ENCODE results near the gene NIM1K. TPM values are rescaled to one million over a fixed set of nuclear protein-coding genes. Genes with fewer than 3 reads are reported as not detected.

The NIM1K gene
- total and polyA plus RNA-seq, 10 of the 15 experiments (the other 5 are each of a cell fraction or from before 2014, with no cell fraction given): 0.27 to 1.7 (median 0.66) TPM

- TF ChIP-seq RFX5 (IDR thresholded peaks at IDR 0.05; ENCODE audit: low read depth, low read length) (peak; percentile 84), NFYB (IDR thresholded peaks at IDR 0.05; ENCODE audit: insufficient read depth, low read depth, low read length) (peak; percentile 99), USF2 (IDR thresholded peaks at IDR 0.05; ENCODE audit: borderline replicate concordance, low read depth, low read length) (no peak; the same call in 1 of the 2 replicates), GABPA (IDR thresholded peaks at IDR 0.05; ENCODE audit: low read depth) (peak; percentile 59; the same call in 1 of the 2 replicates), TBL1XR1 (IDR thresholded peaks at IDR 0.05; ENCODE audit: low read depth, low read length) (no peak), POLR2AphosphoS2 (IDR thresholded peaks at IDR 0.05; ENCODE audit: low read depth, low read length) (peak; percentile 92), SREBF2 (IDR thresholded peaks at IDR 0.05; ENCODE audit: low read length) (peak; percentile 88), BCL3 (IDR thresholded peaks at IDR 0.05; ENCODE audit: borderline replicate concordance, insufficient read depth, low read depth, low read length, poor library complexity, severe bottlenecking) (no peak), GATAD2B (conservative IDR thresholded peaks at IDR 0.05; ENCODE audit: low read depth) (peak; percentile 92), PBX3 (IDR thresholded peaks at IDR 0.05; ENCODE audit: insufficient replicate concordance, low read depth, low read length) (peak; percentile 96), NBN (IDR thresholded peaks at IDR 0.05) (peak; percentile 92), SUPT20H (IDR thresholded peaks at IDR 0.05; ENCODE audit: borderline replicate concordance, control insufficient read depth, low read depth, low read length) (no peak), TCF3 (IDR thresholded peaks at IDR 0.05; ENCODE audit: borderline replicate concordance, insufficient read depth, low read depth, low read length) (peak; percentile 70; the same call in 1 of the 2 replicates), FOXK2 (IDR thresholded peaks at IDR 0.05) (no peak), BCL11A (IDR thresholded peaks at IDR 0.05; ENCODE audit: low read depth, low read length) (no peak), NR2F1 (conservative IDR thresholded peaks at IDR 0.05) (peak; percentile 85), SRF (IDR thresholded peaks at IDR 0.05; ENCODE audit: low read depth in 2 of 2, low read length in 2 of 2) (0 out of 4 replicates have a peak, but pooled peaks of 1 of the 2 experiments have one; percentile 40), POU2F2 (IDR thresholded peaks at IDR 0.05; ENCODE audit: borderline replicate concordance, low read depth, low read length) (peak; percentile 87; the same call in 1 of the 3 replicates), TAF1 (IDR thresholded peaks at IDR 0.05; ENCODE audit: borderline replicate concordance, low read depth, low read length) (peak; percentile 79), SREBF1 (IDR thresholded peaks at IDR 0.05; ENCODE audit: low read length) (peak; percentile 75; the same call in 1 of the 2 replicates), FOS (IDR thresholded peaks at IDR 0.05; ENCODE audit: borderline replicate concordance, extremely low read depth, insufficient read length) (peak; percentile 99), ZNF24 (IDR thresholded peaks at IDR 0.05) (no peak), SIN3A (IDR thresholded peaks at IDR 0.05; ENCODE audit: low read depth, low read length) (peak; percentile 73; the same call in 1 of the 2 replicates), YY1 (IDR thresholded peaks at IDR 0.05; ENCODE audit: low read depth, low read length) (peak; percentile 61)
- TF ChIP-seq, protein P1, sequence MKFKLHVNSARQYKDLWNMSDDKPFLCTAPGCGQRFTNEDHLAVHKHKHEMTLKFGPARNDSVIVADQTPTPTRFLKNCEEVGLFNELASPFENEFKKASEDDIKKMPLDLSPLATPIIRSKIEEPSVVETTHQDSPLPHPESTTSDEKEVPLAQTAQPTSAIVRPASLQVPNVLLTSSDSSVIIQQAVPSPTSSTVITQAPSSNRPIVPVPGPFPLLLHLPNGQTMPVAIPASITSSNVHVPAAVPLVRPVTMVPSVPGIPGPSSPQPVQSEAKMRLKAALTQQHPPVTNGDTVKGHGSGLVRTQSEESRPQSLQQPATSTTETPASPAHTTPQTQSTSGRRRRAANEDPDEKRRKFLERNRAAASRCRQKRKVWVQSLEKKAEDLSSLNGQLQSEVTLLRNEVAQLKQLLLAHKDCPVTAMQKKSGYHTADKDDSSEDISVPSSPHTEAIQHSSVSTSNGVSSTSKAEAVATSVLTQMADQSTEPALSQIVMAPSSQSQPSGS (IDR thresholded peaks at IDR 0.05; ENCODE audit: low read length): no peak; the same call in 1 of the 2 replicates
- TF ChIP-seq, protein P2, sequence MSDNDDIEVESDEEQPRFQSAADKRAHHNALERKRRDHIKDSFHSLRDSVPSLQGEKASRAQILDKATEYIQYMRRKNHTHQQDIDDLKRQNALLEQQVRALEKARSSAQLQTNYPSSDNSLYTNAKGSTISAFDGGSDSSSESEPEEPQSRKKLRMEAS (IDR thresholded peaks at IDR 0.05; ENCODE audit: low read depth, low read length): peak; percentile 1; the same call in 1 of the 2 replicates
Measured at GRCh38 chr5:43313035-43313853, 121.2 kb downstream of the NIM1K start, which contains the start of gene HMGCS1 (continued).
